GM18868 (cell line): Measurements from ENCODE around the gene RSPH9.
A peak's percentile ranks its signal among the peaks of the same experiment; 100 is the strongest.
"Not testable (repeated sequence)": the region's sequence is repeated elsewhere in the genome, so short reads cannot be mapped to it uniquely, and the experiment has no call there.

Experiments
- ATAC-seq: cut with Tn5 transposase; IDR thresholded peaks from one replicate; pipeline ENCODE4 v1.9.1; 2021; ENCODE audit warnings: mild to moderate bottlenecking, moderate library complexity; ENCODE audit not compliant: unreplicated experiment

The RSPH9 gene

GRCh38 chr6:43628393-43629103, 16.3 kb upstream of the RSPH9 start:
- no peak for ATAC-seq

GRCh38 chr6:43629104-43629504, 15.7 kb upstream of the RSPH9 start, which contains the start of gene GTPBP2:
GTPBP2 (minus strand) TSS chr6:43629264; CDS start chr6:43629162, 102 bp downstream.
- ATAC-seq = peak; percentile 82

- ATAC-seq = peak; percentile 63
Measured at GRCh38 chr6:43629505-43630300, 15.1 kb upstream of the RSPH9 start.

- ATAC-seq = no peak
Measured at GRCh38 chr6:43630980-43631619, 13.7 kb upstream of the RSPH9 start.

- not testable (repeated sequence) for ATAC-seq
Measured at GRCh38 chr6:43633002-43633401, 11.8 kb upstream of the RSPH9 start.

GRCh38 chr6:43634702-43635303, 10.0 kb upstream of the RSPH9 start:
- no peak for ATAC-seq

- ATAC-seq = peak; percentile 81
Measured at GRCh38 chr6:43635387-43636307, 9.2 kb upstream of the RSPH9 start, which contains the start of gene MAD2L1BP. MAD2L1BP (plus strand) TSS chr6:43635840; CDS start chr6:43635876, 36 bp downstream.

- peak; percentile 21 for ATAC-seq
Measured at GRCh38 chr6:43636308-43636659, 8.6 kb upstream of the RSPH9 start.

- ATAC-seq = no peak
Measured at GRCh38 chr6:43639984-43640800, 4.6 kb upstream of the RSPH9 start.

GRCh38 chr6:43645613-43645964, 753 bp downstream of the RSPH9 start:
- no peak for ATAC-seq

- ATAC-seq = no peak
Measured at GRCh38 chr6:43647613-43648012, 2.8 kb downstream of the RSPH9 start.

- ATAC-seq = no peak
Measured at GRCh38 chr6:43648248-43648647, 3.4 kb downstream of the RSPH9 start.

- ATAC-seq = not testable (repeated sequence)
Measured at GRCh38 chr6:43652822-43653221, 8.0 kb downstream of the RSPH9 start.

- no peak for ATAC-seq
Measured at GRCh38 chr6:43657221-43657802, 12.5 kb downstream of the RSPH9 start.

- no peak for ATAC-seq
Measured at GRCh38 chr6:43658161-43658560, 13.3 kb downstream of the RSPH9 start.

GRCh38 chr6:43662948-43663347, 18.1 kb downstream of the RSPH9 start:
- not testable (repeated sequence) for ATAC-seq

GRCh38 chr6:43665376-43665775, 20.5 kb downstream of the RSPH9 start:
- ATAC-seq = no peak

- no peak for ATAC-seq
Measured at GRCh38 chr6:43666196-43666920, 21.5 kb downstream of the RSPH9 start.
